ENCODE data around the gene PDIA4.

- TF ChIP-seq, protein P1, sequence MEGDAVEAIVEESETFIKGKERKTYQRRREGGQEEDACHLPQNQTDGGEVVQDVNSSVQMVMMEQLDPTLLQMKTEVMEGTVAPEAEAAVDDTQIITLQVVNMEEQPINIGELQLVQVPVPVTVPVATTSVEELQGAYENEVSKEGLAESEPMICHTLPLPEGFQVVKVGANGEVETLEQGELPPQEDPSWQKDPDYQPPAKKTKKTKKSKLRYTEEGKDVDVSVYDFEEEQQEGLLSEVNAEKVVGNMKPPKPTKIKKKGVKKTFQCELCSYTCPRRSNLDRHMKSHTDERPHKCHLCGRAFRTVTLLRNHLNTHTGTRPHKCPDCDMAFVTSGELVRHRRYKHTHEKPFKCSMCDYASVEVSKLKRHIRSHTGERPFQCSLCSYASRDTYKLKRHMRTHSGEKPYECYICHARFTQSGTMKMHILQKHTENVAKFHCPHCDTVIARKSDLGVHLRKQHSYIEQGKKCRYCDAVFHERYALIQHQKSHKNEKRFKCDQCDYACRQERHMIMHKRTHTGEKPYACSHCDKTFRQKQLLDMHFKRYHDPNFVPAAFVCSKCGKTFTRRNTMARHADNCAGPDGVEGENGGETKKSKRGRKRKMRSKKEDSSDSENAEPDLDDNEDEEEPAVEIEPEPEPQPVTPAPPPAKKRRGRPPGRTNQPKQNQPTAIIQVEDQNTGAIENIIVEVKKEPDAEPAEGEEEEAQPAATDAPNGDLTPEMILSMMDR (IDR thresholded peaks at IDR 0.05), result no peak
- no peak for TF ChIP-seq ZFX (IDR thresholded peaks at IDR 0.05; ENCODE audit: borderline replicate concordance)
Observed at GRCh38 chr7:149074116-149074885, 46.0 kb upstream of the PDIA4 start.
